GF-D8 (cell line): Measurements from ENCODE around the gene CACYBP.

Experiments
- DNase-seq: peaks from one replicate; lab custom pipeline; 2025; lab: John Stamatoyannopoulos, UW

CACYBP gene

DNA sequence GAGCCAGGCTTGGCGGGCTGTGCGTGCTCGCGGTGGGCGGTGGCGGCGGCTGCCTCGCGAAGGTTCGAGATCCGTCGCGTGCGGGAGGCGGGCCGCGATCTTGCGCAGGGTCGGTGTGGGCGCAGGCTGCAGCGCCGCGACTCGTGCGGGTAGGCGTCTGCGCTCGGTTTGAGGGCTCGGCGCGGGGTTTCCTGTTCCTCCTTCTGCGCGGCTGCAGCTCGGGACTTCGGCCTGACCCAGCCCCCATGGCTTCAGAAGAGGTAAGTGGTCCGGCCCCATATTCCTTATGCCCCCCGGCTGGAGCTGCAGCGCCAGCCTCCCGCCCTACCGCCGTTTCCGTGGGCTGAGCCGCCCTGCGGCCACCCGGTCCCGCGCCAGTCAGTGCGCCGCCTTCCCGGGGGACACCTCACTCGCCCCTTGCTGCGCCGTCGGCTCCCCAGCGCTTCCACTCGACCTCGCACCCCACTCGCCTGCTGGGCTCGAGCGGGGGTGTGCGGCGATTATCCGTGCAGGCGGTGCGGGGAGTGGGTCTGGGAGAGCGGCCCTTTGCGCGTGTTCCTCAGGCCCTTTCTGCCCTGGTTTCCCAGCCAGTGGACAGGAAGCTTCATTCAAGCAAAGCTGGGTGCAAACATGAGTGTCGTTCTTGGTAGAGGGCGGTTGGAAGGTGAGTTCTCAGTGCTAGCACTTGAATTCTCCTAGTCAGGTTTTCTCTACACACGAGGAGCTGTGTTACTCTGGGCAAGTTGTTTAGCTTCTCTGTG is at the start of gene CACYBP:
Gene CACYBP (plus strand): TSS at position 12 of the 761 bp plus-strand sequence. CDS start 234 bp downstream, at position 246.
- no peak for DNase-seq

GRCh38 chr1:174953285-174954072 is 46.3 kb upstream of the CACYBP start:
- no peak for DNase-seq

GRCh38 chr1:174954073-174954460 is 45.7 kb upstream of the CACYBP start:
- DNase-seq = no peak

GRCh38 chr1:174954671-174955669 is 44.8 kb upstream of the CACYBP start:
- peak; percentile 11 for DNase-seq

- no peak for DNase-seq
Measured at GRCh38 chr1:174956086-174956485, 43.7 kb upstream of the CACYBP start.

DNA sequence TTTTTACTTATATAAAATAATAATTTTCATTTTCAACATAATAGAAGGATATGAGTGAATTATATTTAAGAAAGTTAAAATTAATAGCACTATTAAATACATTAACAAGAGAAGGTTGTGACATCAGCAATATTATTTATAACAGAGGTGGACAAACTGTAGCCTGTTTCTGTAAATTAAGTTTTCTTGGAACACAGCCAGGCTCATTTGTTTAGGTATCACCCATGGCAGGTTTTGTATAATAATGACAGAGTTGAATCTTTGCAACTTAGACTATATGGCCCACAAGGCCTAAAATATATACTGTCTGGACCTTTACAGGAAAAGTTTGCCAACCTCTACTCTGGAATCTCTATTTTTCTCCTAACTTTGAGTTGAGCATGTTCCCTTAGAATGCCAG is 42.8 kb upstream of the CACYBP start:
- no peak for DNase-seq

DNA sequence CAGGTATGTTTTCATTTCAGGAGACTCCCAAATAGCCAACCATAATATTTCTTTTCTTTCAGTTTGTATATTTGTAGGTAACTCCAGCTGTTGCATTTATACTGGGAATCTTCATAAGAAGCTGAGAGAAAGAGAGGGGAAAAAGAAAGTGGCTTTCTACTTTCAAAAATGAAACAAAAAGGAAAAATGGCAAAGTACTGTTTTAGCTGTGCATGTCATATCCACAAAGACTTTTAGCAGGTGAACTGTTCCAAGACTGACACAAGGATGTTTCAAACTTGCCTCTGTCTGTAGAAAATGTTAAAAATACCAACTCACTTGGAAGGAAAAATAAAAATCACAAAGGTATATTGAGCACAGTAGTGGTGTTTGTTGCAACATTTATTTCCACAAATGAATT is 41.9 kb upstream of the CACYBP start:
- DNase-seq = no peak

GRCh38 chr1:174958396-174958795 is 41.4 kb upstream of the CACYBP start:
- no peak for DNase-seq

DNA sequence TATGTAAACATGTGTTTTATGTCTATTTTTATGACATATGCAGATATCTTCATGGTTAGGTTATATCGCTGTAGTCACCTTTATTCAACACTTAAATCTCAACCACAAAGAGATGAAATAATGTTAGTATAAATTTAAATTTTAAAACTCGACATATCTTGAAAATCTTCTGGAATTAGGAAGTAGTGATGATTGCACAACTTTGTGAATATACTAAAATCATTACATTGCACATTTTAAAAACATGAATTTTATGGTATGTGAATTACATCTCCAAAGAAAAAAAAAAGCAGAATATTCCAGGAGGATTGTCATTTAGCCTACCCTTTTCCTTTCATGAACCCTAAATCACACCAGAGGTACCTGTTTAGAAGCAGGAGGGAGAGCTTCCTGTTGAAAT is 39.4 kb upstream of the CACYBP start:
- DNase-seq = no peak

- no peak for DNase-seq
Measured at GRCh38 chr1:174963529-174964125, 36.1 kb upstream of the CACYBP start.

DNA sequence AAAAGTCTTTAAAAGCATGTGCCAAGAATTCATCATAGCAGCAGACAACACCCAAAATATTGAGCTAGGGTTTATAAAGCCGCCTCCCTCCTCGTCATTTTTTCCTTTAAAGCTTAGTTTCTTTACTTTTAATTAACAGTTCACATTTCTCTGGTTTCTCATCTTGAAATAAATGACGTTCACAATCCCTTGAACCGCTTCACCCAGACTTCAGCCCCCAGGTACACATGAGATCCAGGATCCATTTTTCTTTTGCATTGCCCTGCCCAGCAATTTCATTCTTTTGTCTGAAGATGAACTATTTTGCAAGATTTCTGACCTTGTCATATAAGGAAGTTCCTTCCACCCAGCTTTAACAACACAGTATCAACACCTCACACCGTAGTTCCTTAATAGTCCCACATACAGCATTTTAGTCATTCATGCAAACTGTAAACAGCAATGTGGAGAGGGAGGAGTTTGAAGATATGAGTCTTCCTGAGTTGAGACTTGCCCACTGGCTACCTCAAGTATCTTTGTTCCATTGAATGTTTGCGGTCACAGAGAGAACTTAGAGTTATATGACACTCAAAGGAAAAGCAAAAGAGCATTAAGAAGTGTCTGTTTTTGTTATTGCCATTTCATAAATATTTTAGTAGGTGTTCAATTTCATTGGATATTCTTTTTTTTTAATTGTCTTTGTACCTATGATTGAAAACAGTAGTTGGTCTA is 35.3 kb upstream of the CACYBP start:
- DNase-seq = peak; percentile 68

DNA sequence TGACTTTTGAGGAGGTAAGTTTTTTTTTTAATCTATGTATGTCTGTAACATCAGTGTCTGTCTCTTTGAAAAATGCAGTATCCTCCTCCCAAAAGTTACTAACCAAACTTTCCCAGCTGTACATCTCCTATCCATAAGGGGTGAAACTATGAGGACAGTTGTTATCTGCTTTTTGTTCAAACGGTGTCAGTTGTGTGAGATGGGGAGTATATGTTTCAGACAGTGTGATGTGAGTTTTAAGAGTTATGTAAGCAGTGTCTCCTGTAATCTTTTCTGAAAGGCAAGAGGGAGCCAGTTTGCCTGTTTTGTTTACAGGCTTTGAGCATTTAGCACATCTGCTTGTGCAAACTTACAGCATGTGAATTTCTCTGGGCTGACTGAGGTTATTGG is 34.8 kb upstream of the CACYBP start:
- no peak for DNase-seq

- peak; percentile 28 for DNase-seq
Measured at GRCh38 chr1:174965362-174966007, 34.3 kb upstream of the CACYBP start.

DNA sequence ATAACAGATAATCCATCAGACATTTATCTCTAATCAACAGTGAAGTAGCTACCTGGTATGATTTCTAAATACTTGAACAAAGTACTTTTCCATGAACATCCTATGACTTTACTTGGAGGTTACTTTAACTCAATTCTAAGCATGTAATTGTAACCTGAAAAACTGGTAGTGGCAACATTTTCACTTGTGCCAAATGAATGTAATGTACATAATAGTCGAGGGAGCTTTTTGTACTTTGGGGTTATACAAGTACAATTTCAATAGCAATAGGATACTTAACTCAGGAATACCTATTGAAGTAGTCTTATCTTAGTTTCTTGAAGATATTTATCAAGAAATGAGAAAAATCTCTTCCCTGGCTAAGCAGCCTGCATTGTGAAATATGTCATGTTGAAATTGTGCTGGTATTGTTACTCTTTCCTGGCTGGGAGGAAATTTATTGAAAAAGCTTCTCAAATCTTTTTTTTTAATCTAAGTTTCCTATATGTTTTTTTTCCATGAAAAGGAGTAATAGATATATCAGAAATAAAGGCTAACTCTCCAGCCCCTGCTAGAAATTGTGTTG is 33.7 kb upstream of the CACYBP start:
- peak; percentile 15 for DNase-seq

DNA sequence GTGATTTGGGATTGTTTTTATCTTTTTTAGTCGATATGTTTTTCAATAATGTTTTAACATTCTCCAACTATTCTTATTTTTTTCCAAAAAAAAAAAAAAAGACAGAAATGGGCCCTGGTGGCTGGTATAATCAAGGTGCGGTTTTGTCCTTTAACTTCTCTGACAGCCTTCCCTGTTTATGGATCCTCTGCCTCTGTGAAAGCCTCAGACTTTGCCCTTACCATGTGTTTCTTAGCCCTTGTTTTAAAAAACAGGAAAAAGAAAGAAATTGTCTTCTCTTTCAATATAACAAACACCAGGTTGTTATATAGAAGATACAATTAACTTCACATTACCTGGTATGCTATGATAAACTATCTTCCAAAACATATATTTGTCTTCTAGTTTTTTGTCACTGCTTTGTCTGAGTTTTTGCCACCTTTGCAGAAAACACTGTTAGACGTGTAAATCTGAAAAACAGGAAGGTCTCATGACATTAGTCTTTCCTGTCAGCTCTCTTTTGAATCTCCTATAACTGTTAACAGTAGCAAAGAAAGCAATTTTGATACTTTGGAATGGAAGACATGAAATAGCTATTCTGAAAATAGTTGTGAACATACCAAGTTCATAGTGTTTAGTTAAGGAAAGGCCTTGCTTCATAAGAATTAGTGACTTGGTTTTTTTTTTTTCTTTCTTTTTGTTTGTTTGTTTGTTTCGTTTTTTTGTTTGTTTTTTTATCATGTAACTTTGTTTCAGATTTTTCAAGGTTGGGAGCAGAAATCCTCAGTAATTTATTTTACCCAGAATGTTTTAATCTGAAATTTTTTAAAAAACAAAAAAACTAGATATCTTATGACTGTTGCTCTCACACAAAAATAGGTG is 31.7 kb upstream of the CACYBP start:
- no peak for DNase-seq

DNA sequence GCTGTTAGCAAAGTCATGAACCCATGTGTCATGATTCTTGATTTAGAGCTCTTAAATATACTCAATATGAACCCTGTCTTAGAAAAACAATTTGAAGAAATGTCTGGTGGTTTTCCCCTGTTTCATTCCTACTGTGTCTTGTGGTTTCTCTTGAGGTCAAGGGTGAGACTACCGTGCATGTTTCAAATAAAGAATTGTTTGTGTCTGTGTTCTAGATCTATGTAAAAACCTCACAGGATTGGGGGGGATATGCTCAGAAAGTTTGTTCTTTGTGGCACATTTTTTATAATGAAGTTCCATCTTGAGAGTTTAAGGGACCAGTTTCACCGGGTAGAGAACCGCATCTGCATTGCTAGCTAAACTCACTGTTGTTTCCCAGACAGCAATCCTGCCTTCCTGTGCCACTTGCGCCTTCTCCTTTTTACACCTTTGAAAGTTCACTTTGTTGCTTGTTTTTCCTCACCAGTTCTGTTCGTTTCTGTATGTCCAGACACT is 30.9 kb upstream of the CACYBP start:
- no peak for DNase-seq

DNA sequence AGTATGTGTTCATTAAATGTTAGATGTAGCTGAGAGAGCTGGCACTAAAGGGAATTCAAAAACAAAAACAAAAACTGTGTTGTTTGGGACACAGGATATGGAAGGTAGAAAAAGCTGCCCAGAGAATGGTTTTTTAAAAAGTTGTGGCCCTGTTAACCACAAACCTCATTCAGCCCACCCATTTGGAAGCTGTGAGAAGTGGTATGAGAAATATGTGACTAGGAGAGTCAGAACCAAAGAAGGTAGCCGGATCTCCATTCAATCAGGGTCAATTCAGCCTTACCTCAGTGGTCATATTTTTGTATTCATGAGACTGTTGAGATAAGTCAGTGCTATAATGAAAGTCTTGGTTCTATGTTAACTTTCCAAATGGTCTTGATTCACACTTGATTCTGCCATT is 29.8 kb upstream of the CACYBP start:
- no peak for DNase-seq

GRCh38 chr1:174971466-174971865 is 28.3 kb upstream of the CACYBP start:
- no peak for DNase-seq

DNA sequence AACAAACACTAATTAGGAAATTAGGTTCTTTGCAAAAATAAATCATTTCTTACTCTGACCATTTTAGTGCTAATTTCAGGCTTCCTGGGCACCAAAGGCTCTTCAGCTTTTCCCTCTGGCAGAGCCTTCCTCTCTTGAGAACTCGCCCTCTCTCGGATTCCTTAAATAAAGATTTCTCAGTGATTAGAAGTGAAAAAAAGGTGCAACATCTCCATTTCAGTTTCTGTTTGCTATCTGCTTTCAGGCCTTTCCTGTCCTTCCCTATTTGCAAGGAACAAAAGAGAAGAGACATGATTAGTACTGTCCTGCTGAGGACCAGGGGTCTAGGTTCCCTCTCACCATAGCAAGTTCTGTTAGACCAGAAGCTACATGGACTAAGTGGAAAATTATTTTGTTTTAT is 27.8 kb upstream of the CACYBP start:
- no peak for DNase-seq
